Measurements from ENCODE around the gene RBP5. TPM values are rescaled to one million over a fixed set of nuclear protein-coding genes. Genes with fewer than 3 reads are reported as not detected.
A peak's percentile ranks its signal among the peaks of the same experiment; 100 is the strongest.

Gene RBP5
- total RNA-seq, 1 experiment from 2014 or later: not detected

- no peaks in the 10 kb centered on the region for H3F3A ChIP-seq (ENCODE audit: low read length, unreplicated experiment)
- peak overlapping the region; percentile 91 for H3K4me2 ChIP-seq (ENCODE audit: low read length)
- peak overlapping the region; percentile 93 for H2AFZ ChIP-seq (ENCODE audit: low read length)
- ChIA-PET CTCF (no interaction called here), POLR2A (ENCODE audit: unreplicated experiment) (no interaction called here)
- H3K4me3 ChIP-seq (ENCODE audit: low read length): peak overlapping the region; percentile 81
- ATAC-seq: peak; percentile 65
- H3K9me3 ChIP-seq (ENCODE audit: low read length): no peaks in the 10 kb centered on the region
- H3K79me2 ChIP-seq (ENCODE audit: low read length): no peaks in the 10 kb centered on the region
- BruUV-seq (replicated peaks): no TSS peak
- H3K9me2 ChIP-seq (replicated peaks; ENCODE audit: low read length): no peaks in the 10 kb centered on the region
- H3K9ac ChIP-seq (ENCODE audit: low read length): peak overlapping the region; percentile 37; the same call in 1 of the 2 replicates
- no peak for TF ChIP-seq EZH2phosphoT487 (IDR thresholded peaks at IDR 0.05; ENCODE audit: borderline replicate concordance, low read length)
- no peak for TF ChIP-seq EZH2 (IDR thresholded peaks at IDR 0.05; ENCODE audit: low read length, unreplicated experiment)
- TF ChIP-seq CTCF (conservative IDR thresholded peaks at IDR 0.05; ENCODE audit: low read depth, low read length): no peak
- intact Hi-C loops (cut with micrococcal nuclease): no loop called here
- H3K4me1 ChIP-seq (ENCODE audit: insufficient read depth, low read length): peaks cover 7% of the 10 kb centered on the region
- H4K20me1 ChIP-seq (ENCODE audit: low read length): no peaks in the 10 kb centered on the region
- peak; percentile 50 for DNase-seq
- H3K27ac ChIP-seq (ENCODE audit: low read length): no peak overlapping the region
- H3K27me3 ChIP-seq (ENCODE audit: low read length): no peaks in the 10 kb centered on the region
- H3K36me3 ChIP-seq (ENCODE audit: low read depth, low read length): no peaks in the 10 kb centered on the region
Measured at GRCh38 chr12:7130701-7131501, 2.2 kb upstream of the RBP5 start.

DNA sequence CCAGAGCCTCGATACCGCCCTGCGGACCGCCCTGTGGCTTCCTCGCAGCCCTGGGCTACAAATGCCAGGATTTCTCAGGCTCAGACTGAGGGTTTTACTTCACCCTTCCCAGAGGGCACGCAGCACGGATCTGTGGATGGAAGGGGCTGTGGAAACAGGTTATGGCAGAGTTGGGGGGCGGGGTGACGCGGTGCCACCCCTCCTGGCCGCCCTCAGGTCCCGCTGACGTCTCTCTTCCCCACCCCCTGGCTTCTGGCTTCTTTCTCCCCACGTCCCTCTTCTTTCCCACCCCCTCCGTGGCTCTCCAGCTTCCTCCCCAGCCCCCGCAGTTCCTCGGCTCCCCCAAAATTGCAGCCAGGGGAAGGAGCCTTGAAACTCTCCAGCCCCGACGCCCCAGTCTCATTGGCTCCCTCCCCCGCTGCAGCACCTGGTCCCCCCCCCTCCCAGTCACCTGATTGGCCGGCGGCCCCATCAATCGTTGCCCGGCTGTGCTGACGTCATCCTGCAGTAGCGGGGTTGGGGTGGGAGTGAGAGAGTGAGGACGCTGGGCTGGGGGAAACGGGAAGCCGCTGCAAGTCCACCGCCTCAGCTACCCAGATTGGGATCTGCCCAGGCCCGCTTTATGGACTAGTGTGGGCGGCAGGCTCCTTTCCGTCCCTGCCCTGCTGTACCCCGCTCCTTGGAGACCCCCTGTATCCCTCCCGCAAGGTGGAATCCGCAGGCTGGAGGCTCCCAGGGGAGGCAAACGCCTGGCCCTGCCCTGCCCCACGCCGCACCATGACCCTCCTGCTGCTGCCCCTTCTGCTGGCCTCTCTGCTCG, 1.4 kb upstream of the RBP5 start, which contains the start of gene CLSTN3:
CLSTN3 (plus strand) TSS at position 500 of the 820 bp plus-strand sequence; CDS start at position 778, 278 bp downstream.
- ChIA-PET POLR2A (ENCODE audit: unreplicated experiment) (no interaction called here), CTCF (no interaction called here)
- ATAC-seq: peak; percentile 75
- intact Hi-C loops (cut with micrococcal nuclease): no loop called here
- Histone ChIP-seq H3K4me2 (ENCODE audit: low read length) (peak within 1 kb of the TSS; percentile 91), H3K27me3 (ENCODE audit: low read length) (no peaks in the 10 kb centered on the region), H2AFZ (ENCODE audit: low read length) (peak within 1 kb of the TSS; percentile 93), H4K20me1 (ENCODE audit: low read length) (no peaks in the 10 kb centered on the region), H3K4me1 (ENCODE audit: insufficient read depth, low read length) (peaks cover 7% of the 10 kb centered on the region), H3K9me3 (ENCODE audit: low read length) (no peaks in the 10 kb centered on the region), H3K9ac (ENCODE audit: low read length) (peak within 1 kb of the TSS; percentile 37; the same call in 1 of the 2 replicates), H3K79me2 (ENCODE audit: low read length) (no peaks in the 10 kb centered on the region), H3K4me3 (ENCODE audit: low read length) (peak within 1 kb of the TSS; percentile 81), H3K36me3 (ENCODE audit: low read depth, low read length) (no peaks in the 10 kb centered on the region), H3F3A (ENCODE audit: low read length, unreplicated experiment) (no peaks in the 10 kb centered on the region), H3K9me2 (replicated peaks; ENCODE audit: low read length) (no peaks in the 10 kb centered on the region), H3K27ac (ENCODE audit: low read length) (no peak within 1 kb of the TSS)
- TF ChIP-seq CTCF (conservative IDR thresholded peaks at IDR 0.05; ENCODE audit: low read depth, low read length): no peak
- no peak for TF ChIP-seq EZH2 (IDR thresholded peaks at IDR 0.05; ENCODE audit: low read length, unreplicated experiment)
- no peak for TF ChIP-seq EZH2phosphoT487 (IDR thresholded peaks at IDR 0.05; ENCODE audit: borderline replicate concordance, low read length)
- DNase-seq: peak; percentile 56
- BruUV-seq (replicated peaks): no TSS peak
